HG03066 (cell line): Measurements from ENCODE around the gene KDM6A.

Source experiments
- ATAC-seq: cut with Tn5 transposase; IDR thresholded peaks from one replicate; pipeline ENCODE4 v1.9.1; 2021; ENCODE audit warnings: low read depth; ENCODE audit not compliant: unreplicated experiment

KDM6A gene

DNA sequence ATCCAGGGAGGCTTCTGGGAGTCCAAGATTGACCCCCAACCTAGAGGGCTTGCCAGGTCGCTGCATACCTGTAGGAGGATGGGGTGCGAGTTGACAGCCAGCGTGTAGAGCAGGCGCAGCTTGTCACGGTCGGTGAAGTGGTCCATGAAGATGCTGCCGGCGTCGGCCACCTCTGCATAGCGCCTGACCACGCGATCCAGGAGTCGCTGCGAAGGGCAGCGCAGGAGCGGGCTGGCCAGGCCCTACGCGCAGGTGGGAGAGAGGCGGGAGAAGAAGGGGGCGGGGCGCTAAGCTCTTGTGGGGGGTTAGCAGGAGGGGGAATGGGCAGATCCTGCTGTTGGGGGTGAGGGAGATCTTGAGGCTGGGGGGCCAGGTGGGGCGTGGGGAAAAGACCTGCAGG, 284.7 kb downstream of the KDM6A start:
- no peak for ATAC-seq
